Activated CD8-positive, alpha-beta memory T cell treated with anti-CD3 and anti-CD28 coated beads, Interleukin-2, amount 50 U/mL, for 4 hours (primary cell): Measurements from ENCODE around the gene KCNG1.

Experiments
- DNase-seq: peaks from one replicate; pipeline ENCODE4 v3.0.0-alpha.2; 2020

KCNG1 gene

DNA sequence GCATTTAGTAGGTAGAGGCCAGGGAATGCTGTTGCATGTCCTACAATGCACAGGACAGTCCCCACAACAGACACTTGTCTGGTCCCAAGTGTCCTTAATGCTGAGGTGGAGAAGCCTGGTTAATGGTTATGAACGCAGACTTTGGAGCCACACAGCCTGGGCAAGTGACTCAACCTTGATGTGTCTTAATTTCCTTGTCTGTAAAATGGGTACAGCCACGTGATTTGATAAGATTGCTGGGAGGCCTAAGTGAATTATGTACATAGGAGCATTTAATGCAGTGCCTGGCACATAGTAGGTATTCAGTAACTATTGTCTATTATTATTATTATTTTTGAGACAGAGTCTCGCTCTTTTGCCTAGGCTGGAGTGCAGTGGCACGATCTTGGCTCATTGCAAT, 11.4 kb downstream of the KCNG1 start:
- DNase-seq, result no peak

GRCh38 chr20:51010932-51011331, 12.0 kb downstream of the KCNG1 start:
- DNase-seq, result no peak

DNA sequence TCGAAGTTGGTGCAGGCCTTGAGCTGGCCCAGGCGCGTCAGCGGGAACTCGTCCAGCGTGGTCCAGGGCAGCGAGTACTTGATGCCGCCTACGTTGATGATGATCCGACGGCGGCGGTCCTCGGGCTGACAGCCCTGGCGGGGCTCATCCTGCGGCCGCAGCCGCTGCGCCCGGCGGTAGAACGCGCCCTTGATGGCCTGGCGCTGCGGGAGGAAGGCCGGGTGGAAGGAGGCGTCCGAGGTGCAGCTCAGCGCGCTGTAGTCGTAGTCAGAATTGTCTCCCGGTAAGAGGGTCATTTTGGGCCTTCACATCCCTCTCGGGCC, 12.9 kb downstream of the KCNG1 start:
- no peak for DNase-seq

GRCh38 chr20:51009303-51010042, 13.4 kb downstream of the KCNG1 start:
- no peak for DNase-seq

DNA sequence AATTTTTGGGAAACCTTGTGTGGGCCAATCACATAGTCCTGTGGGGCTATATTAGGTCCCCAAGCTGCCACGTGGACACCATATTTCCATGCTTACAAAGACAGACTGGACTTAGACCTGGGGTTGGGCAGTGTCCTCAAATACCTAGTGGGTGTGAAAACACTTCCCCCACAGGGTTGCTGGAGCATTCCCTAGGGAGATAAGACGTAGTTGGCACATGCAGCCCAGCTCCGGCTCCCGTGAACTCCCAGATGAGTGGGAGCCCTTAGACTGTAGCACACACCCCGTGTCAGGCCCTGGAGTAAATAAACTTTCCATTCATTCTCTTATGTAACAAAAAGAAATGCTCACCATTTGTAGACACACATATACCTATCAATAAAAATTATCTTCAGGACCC, 14.2 kb downstream of the KCNG1 start:
- no peak for DNase-seq

GRCh38 chr20:51005214-51005613, 17.7 kb downstream of the KCNG1 start:
- no peak for DNase-seq

DNA sequence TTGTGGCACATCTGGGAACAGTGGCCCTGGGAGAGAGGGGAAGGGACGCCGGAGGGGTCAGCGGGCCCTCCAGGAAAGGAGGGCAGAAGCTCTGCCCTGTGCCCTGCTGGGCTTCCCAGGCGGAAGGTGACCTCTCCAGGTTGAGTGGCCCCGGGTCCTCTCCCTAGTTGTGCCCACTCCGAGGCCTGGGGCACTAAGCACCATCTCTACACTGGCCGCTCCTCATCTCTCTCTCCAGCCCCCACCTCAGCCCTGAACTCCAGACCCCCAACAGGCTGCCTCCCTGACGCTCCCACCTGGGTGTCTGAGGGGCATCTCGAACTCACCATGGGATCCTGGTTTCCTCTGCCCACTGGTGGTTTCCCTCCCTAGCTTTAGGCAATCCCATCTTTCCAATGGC, 18.1 kb downstream of the KCNG1 start:
- no peak for DNase-seq

- DNase-seq, result no peak
Measured at GRCh38 chr20:51004305-51004727, 18.6 kb downstream of the KCNG1 start.

GRCh38 chr20:51003753-51004152, 19.2 kb downstream of the KCNG1 start:
- no peak for DNase-seq

- DNase-seq, result no peak
Measured at GRCh38 chr20:51002633-51003032, 20.3 kb downstream of the KCNG1 start.

GRCh38 chr20:51001430-51002265, 21.3 kb downstream of the KCNG1 start:
- DNase-seq, result no peak

DNA sequence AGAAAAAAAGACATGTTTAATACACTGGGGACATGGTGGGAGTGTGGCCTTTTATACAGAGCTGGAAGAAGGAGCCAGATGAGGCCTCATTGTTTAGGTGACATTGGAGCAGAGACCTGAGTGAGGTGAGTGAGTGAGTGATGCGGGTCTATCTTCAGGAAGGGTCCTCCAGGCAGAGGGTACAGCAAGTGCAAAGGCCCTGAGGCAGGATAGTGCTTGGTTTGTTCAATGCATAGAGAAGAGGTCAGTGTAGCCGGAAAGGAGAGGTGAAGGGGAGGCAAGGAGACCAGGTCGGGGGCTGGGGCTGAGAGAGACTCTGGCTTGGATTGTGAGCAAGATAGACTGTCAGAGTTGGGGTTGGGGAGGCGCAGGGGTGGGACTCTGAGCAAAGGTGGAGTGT, 23.6 kb downstream of the KCNG1 start:
- DNase-seq, result no peak

- no peak for DNase-seq
Measured at GRCh38 chr20:50996901-50997865, 25.7 kb downstream of the KCNG1 start.

GRCh38 chr20:50995506-50995905, 27.4 kb downstream of the KCNG1 start:
- DNase-seq, result no peak

GRCh38 chr20:50993876-50994275, 29.0 kb downstream of the KCNG1 start:
- no peak for DNase-seq

DNA sequence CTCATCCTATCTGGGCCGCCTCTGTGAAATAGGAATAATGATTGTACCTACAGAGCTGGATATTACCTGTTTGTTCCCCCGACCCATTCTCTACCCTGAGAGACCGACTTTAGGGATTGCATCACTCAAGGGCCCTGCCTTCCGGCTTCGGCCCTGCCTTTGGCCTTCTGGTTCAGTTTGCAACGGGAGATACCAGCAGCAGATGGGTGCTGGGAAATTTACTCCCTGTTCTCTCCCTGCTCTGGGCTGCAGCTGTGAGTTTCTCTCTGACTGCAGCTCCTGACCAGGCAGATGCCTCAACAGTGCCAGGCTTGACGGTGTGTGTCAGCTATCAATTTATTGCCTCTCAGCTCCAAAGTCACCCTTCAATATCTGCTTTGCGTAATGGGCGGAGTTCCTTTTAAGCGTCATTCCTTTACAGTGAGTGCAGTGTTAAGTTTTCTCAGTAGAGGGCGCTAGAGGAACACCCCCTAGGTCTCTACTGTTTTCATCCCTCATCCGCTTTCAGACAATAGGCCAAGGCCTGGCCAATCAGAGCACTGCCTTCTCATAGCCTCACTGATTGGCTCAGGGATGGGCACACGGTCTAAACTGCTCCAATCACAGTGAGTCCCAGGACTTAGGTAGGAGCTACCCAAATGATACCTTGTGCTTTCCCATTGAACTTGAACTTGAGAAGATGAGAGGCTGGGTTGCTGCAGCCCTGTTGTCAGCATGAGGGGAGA, 30.0 kb downstream of the KCNG1 start:
- DNase-seq, result no peak

GRCh38 chr20:50992336-50992732, 30.6 kb downstream of the KCNG1 start:
- no peak for DNase-seq

- no peak for DNase-seq
Measured at GRCh38 chr20:50991076-50991475, 31.8 kb downstream of the KCNG1 start.

DNA sequence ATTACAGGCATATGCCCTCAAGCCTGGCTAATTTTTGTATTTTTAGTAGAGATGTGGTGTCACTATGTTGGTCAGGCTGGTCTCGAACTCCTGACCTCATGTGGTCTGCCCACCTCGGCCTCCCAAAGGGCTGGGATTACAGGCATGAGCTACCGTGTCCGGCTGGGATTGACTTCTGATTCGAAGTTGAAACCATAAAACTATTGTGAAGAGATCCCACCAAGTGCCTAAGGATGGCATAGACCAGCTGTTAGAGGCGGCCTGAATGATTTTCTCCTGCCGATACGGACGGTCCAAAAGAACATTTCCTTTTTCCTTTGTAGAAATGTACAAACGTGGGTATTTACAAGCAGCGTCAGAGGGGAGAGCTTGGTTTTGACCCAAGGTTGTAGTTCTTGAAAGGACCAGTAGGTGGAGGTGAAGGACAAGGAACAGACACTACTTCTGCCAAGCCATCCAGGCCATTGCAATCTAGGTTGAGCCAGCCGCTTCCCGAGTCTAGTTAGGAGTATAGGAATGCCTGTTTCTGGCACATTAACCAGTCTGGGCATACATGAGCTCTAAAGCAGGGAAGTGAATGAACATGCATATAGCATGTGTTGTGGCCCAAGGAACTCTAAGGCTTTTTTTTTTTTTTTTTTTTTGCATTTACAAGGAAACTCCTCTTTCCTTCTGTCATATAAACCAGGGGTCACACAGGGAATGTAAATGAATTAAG, 35.3 kb downstream of the KCNG1 start:
- DNase-seq, result peak; percentile 54

- no peak for DNase-seq
Measured at GRCh38 chr20:50983321-50983720, 39.6 kb downstream of the KCNG1 start.

DNA sequence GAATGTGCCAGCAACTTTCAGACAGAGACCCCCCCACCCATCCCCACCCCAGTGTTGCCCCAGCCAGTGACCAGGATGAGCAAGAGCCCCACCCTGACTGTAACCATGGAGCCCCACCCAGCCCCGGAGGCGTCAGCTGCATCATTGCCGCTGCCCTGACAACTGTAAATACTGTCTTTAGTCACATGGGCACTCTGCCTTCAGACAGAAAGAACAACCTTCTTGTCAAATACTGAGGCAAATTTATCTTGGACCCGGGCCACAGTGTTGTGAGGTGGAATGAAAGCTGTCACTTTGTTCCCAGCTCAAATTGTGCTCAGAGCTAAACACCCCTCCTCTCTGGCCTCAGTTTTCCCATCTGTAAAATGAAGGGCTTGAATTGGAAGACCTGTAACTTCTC, 40.5 kb downstream of the KCNG1 start:
- no peak for DNase-seq

GRCh38 chr20:50981714-50982048, 41.2 kb downstream of the KCNG1 start:
- no peak for DNase-seq
